GM21825 (cell line): ENCODE measurements around the gene USP9X.
"Not testable (repeated sequence)": the region's sequence is repeated elsewhere in the genome, so short reads cannot be mapped to it uniquely, and the experiment has no call there.

Source experiments
- ATAC-seq: cut with Tn5 transposase; IDR thresholded peaks from one replicate; pipeline ENCODE4 v1.9.1; 2021; ENCODE audit warnings: mild to moderate bottlenecking, moderate library complexity; ENCODE audit not compliant: unreplicated experiment

The USP9X gene

DNA sequence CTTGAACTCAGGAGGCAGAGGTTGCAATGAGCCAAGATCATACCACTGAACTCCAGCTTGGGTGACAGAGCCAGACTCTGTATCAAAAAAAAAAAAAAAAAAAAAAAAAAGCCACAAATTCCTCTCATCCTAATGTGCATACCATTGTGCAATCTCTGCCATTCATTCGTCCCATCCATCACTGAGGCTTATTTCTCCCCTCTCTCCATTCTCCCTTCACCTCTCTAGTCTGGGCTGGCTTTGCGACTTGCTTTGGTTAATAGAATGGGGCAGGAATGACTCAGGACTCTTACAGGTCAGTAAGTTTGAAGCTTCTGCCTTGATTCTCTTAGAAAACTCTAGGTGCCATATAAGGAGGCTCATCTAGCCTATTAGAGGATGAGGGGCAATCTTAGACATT, 188.4 kb downstream of the USP9X start:
- no peak for ATAC-seq

- peak; percentile 82 for ATAC-seq
These were observed 190.7 kb downstream of the USP9X start for GRCh38 chrX:41275661-41276609.

DNA sequence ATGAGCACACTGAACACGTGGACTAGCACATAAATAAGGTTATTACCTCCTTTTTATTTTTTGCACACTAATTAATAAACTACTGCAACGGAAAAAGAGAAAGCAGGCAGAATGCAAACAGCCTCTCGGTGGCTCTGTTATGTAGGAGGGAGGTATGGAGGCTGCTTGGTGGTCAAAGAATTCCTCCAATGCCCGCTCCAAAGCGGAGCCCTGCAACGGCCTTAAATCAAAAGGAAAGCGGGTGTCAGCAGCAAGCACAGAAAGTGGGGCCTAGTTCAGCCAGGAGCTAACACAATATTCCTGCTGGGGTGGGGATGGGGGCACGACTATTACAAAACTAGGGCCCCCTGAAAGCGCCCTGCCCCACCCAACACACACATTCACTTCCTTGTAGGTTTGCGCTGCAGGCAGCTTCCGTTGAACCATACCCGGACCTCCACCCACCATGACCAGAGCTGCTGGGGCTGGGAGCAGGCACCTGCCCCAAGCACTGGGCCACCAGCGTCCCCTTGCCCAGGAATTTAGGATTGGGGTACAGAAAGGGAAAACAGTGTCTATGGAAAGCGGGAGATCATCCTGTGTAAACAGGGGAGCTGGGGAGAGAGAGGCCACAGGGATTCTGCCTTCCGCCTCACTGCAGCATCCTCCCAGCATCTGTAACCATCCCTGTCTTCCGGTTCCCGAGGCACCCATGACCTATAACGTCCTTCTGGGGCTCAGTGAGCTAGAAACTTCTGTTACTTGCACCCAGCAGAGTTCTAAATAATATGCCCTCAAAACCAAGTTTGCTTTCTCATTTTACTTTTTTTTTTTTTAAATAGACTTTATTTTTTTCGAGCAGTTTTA, 191.6 kb downstream of the USP9X start:
- no peak for ATAC-seq

- not testable (repeated sequence) for ATAC-seq
These were observed 197.1 kb downstream of the USP9X start for GRCh38 chrX:41282307-41282706.

DNA sequence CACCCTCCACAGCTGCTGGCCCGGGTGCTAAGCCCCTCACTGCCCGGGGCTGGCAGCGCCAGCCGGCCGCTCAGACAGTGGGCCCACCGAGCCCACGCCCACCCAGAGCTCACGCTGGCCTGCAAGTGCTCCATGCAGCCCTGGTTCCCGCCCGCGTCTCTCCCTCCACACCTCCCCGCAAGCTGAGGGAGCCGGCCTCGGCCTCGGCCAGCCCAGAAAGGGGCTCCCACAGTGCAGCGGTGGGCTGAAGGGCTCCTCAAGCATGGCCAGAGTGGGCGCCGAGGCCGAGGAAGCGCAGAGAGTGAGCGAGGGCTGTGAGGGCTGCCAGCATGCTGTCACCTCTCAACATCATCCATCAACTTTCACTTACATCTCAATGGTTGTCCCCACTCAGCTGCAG, 200.7 kb downstream of the USP9X start:
- not testable (repeated sequence) for ATAC-seq
